ENCODE data around the gene DUXA. TPM values are rescaled to one million over a fixed set of nuclear protein-coding genes. Genes with fewer than 3 reads are reported as not detected.

DUXA gene
- polyA plus RNA-seq, 3 donors = not detected

DNA sequence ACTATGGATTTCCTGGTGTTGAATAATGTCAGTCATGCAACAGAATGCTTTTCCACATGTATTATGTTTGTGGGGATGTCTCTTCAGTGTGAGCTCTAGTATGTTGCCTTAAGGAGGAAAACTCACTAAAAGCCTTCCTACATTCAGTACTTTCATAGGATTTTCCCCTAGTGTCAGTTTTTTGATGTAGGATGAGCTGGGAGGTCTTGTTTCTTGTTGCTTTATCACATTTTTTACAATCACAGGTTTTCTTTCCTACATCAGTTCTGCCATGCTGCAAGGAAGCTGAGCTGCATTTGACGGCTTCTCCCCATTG, 56.0 kb downstream of the DUXA start:
- H3K36me3 ChIP-seq (replicated peaks in 1 of 2; ENCODE audit: control insufficient read depth in 1 of 2, insufficient read depth in 2 of 2, low read length in 2 of 2) = no peaks in the 10 kb centered on the region
- H3K27ac ChIP-seq (ENCODE audit: low read depth in 1 of 2, low read length in 2 of 2) = no peak overlapping the region
- H3K4me2 ChIP-seq (replicated peaks; ENCODE audit: extremely low read depth, low read length, poor library complexity, severe bottlenecking) = no peak overlapping the region
- H3K4me1 Mint-ChIP-seq = no peaks in the 10 kb centered on the region
- H2AFZ ChIP-seq (ENCODE audit: insufficient read depth, low read depth, low read length, poor library complexity, severe bottlenecking) = no peak overlapping the region
- H3K27me3 Mint-ChIP-seq (ENCODE audit: low read depth in 3 of 3) = peaks cover 4 to 9% (median 6%) of the 10 kb centered on the region in 3 donors
- intact Hi-C loops (cut with micrococcal nuclease) = no loop called here
- 86% methylated on average over 1 of the region's 1 CpG for WGBS (ENCODE audit: insufficient coverage)
- H3K4me3 ChIP-seq (replicated peaks in 1 of 3; ENCODE audit: low read depth in 2 of 3, low read length in 3 of 3) = no peak overlapping the region
- TF ChIP-seq CTCF (IDR thresholded peaks at IDR 0.05) = no peak
- H3K27me3 ChIP-seq (ENCODE audit: control insufficient read depth in 2 of 2, insufficient read depth in 2 of 2, low read length in 2 of 2) = peaks cover 0 to 3% of the 10 kb centered on the region in 2 donors
- no peaks in the 10 kb centered on the region for H3K36me3 Mint-ChIP-seq
- H3K27ac Mint-ChIP-seq = no peak overlapping the region
- no peaks in the 10 kb centered on the region for H3K4me1 ChIP-seq (ENCODE audit: control insufficient read depth in 1 of 2, insufficient read depth in 2 of 2, low read length in 2 of 2)
- H3K9ac ChIP-seq (ENCODE audit: insufficient read depth, low read length, poor library complexity, severe bottlenecking) = no peak overlapping the region
- DNase-seq = no peak
- H4K20me1 ChIP-seq (ENCODE audit: insufficient read depth, low read length) = no peaks in the 10 kb centered on the region
- peaks cover 30 to 77% (median 57%) of the 10 kb centered on the region in 7 donors for H3K9me3 Mint-ChIP-seq
- H3K9me3 ChIP-seq (replicated peaks in 1 of 2; ENCODE audit: control insufficient read depth in 1 of 2, insufficient read depth in 1 of 2, low read length in 2 of 2) = peaks cover 70 to 83% of the 10 kb centered on the region in 2 donors
- H3K79me2 ChIP-seq (ENCODE audit: insufficient read depth, low read length) = no peaks in the 10 kb centered on the region
- H3K4me3 Mint-ChIP-seq = no peak overlapping the region

GRCh38 chr19:57110592-57111328, 56.5 kb downstream of the DUXA start:
- TF ChIP-seq CTCF (IDR thresholded peaks at IDR 0.05) = no peak
- Histone ChIP-seq H3K4me3 (replicated peaks in 1 of 3; ENCODE audit: low read depth in 2 of 3, low read length in 3 of 3) (no peak overlapping the region), H3K9me3 (replicated peaks in 1 of 2; ENCODE audit: control insufficient read depth in 1 of 2, insufficient read depth in 1 of 2, low read length in 2 of 2) (peaks cover 71 to 83% of the 10 kb centered on the region in 2 donors), H3K79me2 (ENCODE audit: insufficient read depth, low read length) (no peaks in the 10 kb centered on the region), H4K20me1 (ENCODE audit: insufficient read depth, low read length) (no peaks in the 10 kb centered on the region), H3K9ac (ENCODE audit: insufficient read depth, low read length, poor library complexity, severe bottlenecking) (no peak overlapping the region), H3K4me1 (ENCODE audit: control insufficient read depth in 1 of 2, insufficient read depth in 2 of 2, low read length in 2 of 2) (no peaks in the 10 kb centered on the region), H3K4me2 (replicated peaks; ENCODE audit: extremely low read depth, low read length, poor library complexity, severe bottlenecking) (no peak overlapping the region), H2AFZ (ENCODE audit: insufficient read depth, low read depth, low read length, poor library complexity, severe bottlenecking) (no peak overlapping the region), H3K27me3 (ENCODE audit: control insufficient read depth in 2 of 2, insufficient read depth in 2 of 2, low read length in 2 of 2) (peaks cover 0 to 7% of the 10 kb centered on the region in 2 donors), H3K36me3 (replicated peaks in 1 of 2; ENCODE audit: control insufficient read depth in 1 of 2, insufficient read depth in 2 of 2, low read length in 2 of 2) (no peaks in the 10 kb centered on the region), H3K27ac (ENCODE audit: low read depth in 1 of 2, low read length in 2 of 2) (no peak overlapping the region)
- H3K27me3 Mint-ChIP-seq (ENCODE audit: low read depth in 3 of 3) = peaks cover 4 to 13% (median 9%) of the 10 kb centered on the region in 3 donors
- H3K4me3 Mint-ChIP-seq = no peak overlapping the region
- 100% methylated on average over 1 of the region's 9 CpGs for WGBS (ENCODE audit: insufficient coverage)
- H3K9me3 Mint-ChIP-seq = peaks cover 29 to 77% (median 59%) of the 10 kb centered on the region in 7 donors
- H3K4me1 Mint-ChIP-seq = no peaks in the 10 kb centered on the region
- no peaks in the 10 kb centered on the region for H3K36me3 Mint-ChIP-seq
- DNase-seq = no peak
- no peak overlapping the region for H3K27ac Mint-ChIP-seq
- intact Hi-C loops (cut with micrococcal nuclease) = no loop called here
